Liver (tissue), 3 donors: ENCODE data around the gene CELF5.
"Not testable (repeated sequence)": the region's sequence is repeated elsewhere in the genome, so short reads cannot be mapped to it uniquely, and the experiment has no call there.

ENCODE experiments used
- EGR1 ChIP-seq, 2 donors: IDR thresholded peaks; 2 replicates each; pipeline ENCODE4 v1.6.1; 2016 to 2018; ENCODE audit warnings: antibody characterized with exemption in 2 of 2, low read depth in 2 of 2
- TAF1 ChIP-seq: conservative IDR thresholded peaks from 2 replicates; pipeline ENCODE4 v1.6.1; 2016; ENCODE audit warnings: antibody characterized with exemption, mild to moderate bottlenecking
- TF ChIP-seq, protein P1 (sequence below): IDR thresholded peaks from 2 replicates; pipeline ENCODE4 v1.6.1; 2016; ENCODE audit warnings: antibody characterized with exemption
- TF ChIP-seq, protein P2 (sequence below): fragments of 150-350 bp; IDR thresholded peaks from 2 replicates; pipeline ENCODE4 v1.5.1; 2017; ENCODE audit warnings: improper control_type of control experiment, low read depth, low read length; ENCODE audit not compliant: missing input control
- TF ChIP-seq, protein P3 (sequence below): IDR thresholded peaks from 2 replicates; pipeline ENCODE4 v1.6.1; 2016; ENCODE audit warnings: antibody characterized with exemption, mild to moderate bottlenecking
- donor health status: healthy.
- donor health status: healthy.

DNA sequence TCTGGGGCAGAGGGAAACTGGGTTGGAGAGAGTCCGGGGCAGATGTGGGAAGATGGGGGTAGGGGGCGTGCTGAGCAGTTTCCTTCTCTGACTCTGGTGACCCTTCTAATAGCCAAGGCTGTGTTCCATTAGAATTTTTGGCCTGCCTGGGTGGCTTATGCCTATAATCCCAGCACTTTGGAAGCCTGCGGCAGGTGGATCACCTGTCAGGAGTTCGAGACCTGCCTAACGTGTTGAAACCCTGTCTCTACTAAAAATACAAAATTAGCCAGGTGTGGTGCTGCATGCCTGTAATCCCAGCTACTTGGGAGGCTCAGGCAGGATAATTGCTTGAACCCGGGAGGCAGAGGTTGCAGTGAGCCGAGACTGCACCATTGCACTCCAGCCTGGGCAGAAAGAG, 21.6 kb upstream of the CELF5 start:
- TF ChIP-seq, protein P1, sequence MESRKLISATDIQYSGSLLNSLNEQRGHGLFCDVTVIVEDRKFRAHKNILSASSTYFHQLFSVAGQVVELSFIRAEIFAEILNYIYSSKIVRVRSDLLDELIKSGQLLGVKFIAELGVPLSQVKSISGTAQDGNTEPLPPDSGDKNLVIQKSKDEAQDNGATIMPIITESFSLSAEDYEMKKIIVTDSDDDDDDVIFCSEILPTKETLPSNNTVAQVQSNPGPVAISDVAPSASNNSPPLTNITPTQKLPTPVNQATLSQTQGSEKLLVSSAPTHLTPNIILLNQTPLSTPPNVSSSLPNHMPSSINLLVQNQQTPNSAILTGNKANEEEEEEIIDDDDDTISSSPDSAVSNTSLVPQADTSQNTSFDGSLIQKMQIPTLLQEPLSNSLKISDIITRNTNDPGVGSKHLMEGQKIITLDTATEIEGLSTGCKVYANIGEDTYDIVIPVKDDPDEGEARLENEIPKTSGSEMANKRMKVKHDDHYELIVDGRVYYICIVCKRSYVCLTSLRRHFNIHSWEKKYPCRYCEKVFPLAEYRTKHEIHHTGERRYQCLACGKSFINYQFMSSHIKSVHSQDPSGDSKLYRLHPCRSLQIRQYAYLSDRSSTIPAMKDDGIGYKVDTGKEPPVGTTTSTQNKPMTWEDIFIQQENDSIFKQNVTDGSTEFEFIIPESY: not testable (repeated sequence)
- TF ChIP-seq, protein P2, sequence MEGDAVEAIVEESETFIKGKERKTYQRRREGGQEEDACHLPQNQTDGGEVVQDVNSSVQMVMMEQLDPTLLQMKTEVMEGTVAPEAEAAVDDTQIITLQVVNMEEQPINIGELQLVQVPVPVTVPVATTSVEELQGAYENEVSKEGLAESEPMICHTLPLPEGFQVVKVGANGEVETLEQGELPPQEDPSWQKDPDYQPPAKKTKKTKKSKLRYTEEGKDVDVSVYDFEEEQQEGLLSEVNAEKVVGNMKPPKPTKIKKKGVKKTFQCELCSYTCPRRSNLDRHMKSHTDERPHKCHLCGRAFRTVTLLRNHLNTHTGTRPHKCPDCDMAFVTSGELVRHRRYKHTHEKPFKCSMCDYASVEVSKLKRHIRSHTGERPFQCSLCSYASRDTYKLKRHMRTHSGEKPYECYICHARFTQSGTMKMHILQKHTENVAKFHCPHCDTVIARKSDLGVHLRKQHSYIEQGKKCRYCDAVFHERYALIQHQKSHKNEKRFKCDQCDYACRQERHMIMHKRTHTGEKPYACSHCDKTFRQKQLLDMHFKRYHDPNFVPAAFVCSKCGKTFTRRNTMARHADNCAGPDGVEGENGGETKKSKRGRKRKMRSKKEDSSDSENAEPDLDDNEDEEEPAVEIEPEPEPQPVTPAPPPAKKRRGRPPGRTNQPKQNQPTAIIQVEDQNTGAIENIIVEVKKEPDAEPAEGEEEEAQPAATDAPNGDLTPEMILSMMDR: not testable (repeated sequence)
- TF ChIP-seq EGR1 (IDR thresholded peaks at IDR 0.05; ENCODE audit: low read depth in 2 of 2); TAF1: not testable (repeated sequence)
- TF ChIP-seq, protein P3, sequence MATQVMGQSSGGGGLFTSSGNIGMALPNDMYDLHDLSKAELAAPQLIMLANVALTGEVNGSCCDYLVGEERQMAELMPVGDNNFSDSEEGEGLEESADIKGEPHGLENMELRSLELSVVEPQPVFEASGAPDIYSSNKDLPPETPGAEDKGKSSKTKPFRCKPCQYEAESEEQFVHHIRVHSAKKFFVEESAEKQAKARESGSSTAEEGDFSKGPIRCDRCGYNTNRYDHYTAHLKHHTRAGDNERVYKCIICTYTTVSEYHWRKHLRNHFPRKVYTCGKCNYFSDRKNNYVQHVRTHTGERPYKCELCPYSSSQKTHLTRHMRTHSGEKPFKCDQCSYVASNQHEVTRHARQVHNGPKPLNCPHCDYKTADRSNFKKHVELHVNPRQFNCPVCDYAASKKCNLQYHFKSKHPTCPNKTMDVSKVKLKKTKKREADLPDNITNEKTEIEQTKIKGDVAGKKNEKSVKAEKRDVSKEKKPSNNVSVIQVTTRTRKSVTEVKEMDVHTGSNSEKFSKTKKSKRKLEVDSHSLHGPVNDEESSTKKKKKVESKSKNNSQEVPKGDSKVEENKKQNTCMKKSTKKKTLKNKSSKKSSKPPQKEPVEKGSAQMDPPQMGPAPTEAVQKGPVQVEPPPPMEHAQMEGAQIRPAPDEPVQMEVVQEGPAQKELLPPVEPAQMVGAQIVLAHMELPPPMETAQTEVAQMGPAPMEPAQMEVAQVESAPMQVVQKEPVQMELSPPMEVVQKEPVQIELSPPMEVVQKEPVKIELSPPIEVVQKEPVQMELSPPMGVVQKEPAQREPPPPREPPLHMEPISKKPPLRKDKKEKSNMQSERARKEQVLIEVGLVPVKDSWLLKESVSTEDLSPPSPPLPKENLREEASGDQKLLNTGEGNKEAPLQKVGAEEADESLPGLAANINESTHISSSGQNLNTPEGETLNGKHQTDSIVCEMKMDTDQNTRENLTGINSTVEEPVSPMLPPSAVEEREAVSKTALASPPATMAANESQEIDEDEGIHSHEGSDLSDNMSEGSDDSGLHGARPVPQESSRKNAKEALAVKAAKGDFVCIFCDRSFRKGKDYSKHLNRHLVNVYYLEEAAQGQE: not testable (repeated sequence)
